CD4-positive, alpha-beta T cell treated with Interleukin-12 subunit alpha and Interleukin-12 subunit beta, for 1 hour (primary cell): ENCODE measurements around the gene WASF1.
"Not testable (repeated sequence)": the region's sequence is repeated elsewhere in the genome, so short reads cannot be mapped to it uniquely, and the experiment has no call there.

Experiments
- DNase-seq: peaks from one replicate; pipeline ENCODE4 v3.0.0-alpha.2; 2020

WASF1 gene

GRCh38 chr6:110170081-110170480, 9.4 kb downstream of the WASF1 start:
- no peak for DNase-seq

GRCh38 chr6:110158479-110158878, 21.0 kb downstream of the WASF1 start:
- DNase-seq = no peak

- no peak for DNase-seq
Measured at GRCh38 chr6:110147870-110148269, 31.6 kb downstream of the WASF1 start.

- DNase-seq = no peak
Measured at GRCh38 chr6:110140650-110141049, 38.8 kb downstream of the WASF1 start.

GRCh38 chr6:110139052-110139451, 40.4 kb downstream of the WASF1 start:
- no peak for DNase-seq

GRCh38 chr6:110137924-110138887, 41.3 kb downstream of the WASF1 start:
- no peak for DNase-seq

- no peak for DNase-seq
Measured at GRCh38 chr6:110130362-110130761, 49.1 kb downstream of the WASF1 start.

- no peak for DNase-seq
Measured at GRCh38 chr6:110128418-110128817, 51.1 kb downstream of the WASF1 start.

- no peak for DNase-seq
Measured at GRCh38 chr6:110125361-110125760, 54.1 kb downstream of the WASF1 start.

- DNase-seq = not testable (repeated sequence)
Measured at GRCh38 chr6:110121655-110122054, 57.8 kb downstream of the WASF1 start.

- no peak for DNase-seq
Measured at GRCh38 chr6:110116258-110116657, 63.2 kb downstream of the WASF1 start.

- DNase-seq = no peak
Measured at GRCh38 chr6:110114004-110114403, 65.5 kb downstream of the WASF1 start.

- DNase-seq = no peak
Measured at GRCh38 chr6:110105296-110105695, 74.2 kb downstream of the WASF1 start.

- no peak for DNase-seq
Measured at GRCh38 chr6:110103260-110103659, 76.2 kb downstream of the WASF1 start.

- no peak for DNase-seq
Measured at GRCh38 chr6:110102411-110102810, 77.1 kb downstream of the WASF1 start.

- no peak for DNase-seq
Measured at GRCh38 chr6:110101885-110102284, 77.6 kb downstream of the WASF1 start.

- no peak for DNase-seq
Measured at GRCh38 chr6:110098511-110099116, 80.9 kb downstream of the WASF1 start.

- DNase-seq = no peak
Measured at GRCh38 chr6:110097443-110097842, 82.0 kb downstream of the WASF1 start.

- no peak for DNase-seq
Measured at GRCh38 chr6:110095935-110096334, 83.5 kb downstream of the WASF1 start.

GRCh38 chr6:110095101-110095500, 84.4 kb downstream of the WASF1 start:
- DNase-seq = no peak

- no peak for DNase-seq
Measured at GRCh38 chr6:110093981-110094380, 85.5 kb downstream of the WASF1 start.

GRCh38 chr6:110090876-110091275, 88.6 kb downstream of the WASF1 start:
- no peak for DNase-seq

GRCh38 chr6:110089323-110089722, 90.1 kb downstream of the WASF1 start:
- no peak for DNase-seq

GRCh38 chr6:110085285-110085684, 94.2 kb downstream of the WASF1 start:
- no peak for DNase-seq
